Measurements from ENCODE around the gene TCFL5.

Gene TCFL5

DNA sequence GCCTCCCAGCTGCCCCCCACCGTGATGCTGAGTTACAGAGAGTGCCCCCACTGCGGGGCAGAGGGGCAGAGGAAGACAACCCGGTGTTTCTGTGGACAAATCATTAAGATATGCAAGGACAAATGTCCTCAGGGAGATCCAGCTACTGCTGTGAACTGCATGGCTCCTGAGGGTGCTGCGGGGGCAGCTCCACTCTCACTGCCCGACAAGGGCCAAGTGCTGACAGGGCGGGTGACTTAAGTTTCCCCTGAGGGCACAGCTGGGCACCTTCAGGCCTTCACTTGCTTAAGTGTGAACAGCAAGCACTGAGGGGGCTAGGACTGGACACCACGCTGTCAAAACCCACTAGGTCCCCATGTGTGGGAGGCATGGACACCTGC, 26.2 kb upstream of the TCFL5 start:
- H3K27ac ChIP-seq (ENCODE audit: insufficient read depth, low read length, poor library complexity, severe bottlenecking) = no peak overlapping the region
- H3K27me3 ChIP-seq (replicated peaks; ENCODE audit: control insufficient read depth, insufficient read depth, low read length, poor library complexity, severe bottlenecking) = no peaks in the 10 kb centered on the region
- peaks cover 7% of the 10 kb centered on the region for H3K4me1 ChIP-seq (ENCODE audit: control insufficient read depth, insufficient read depth, low read length, poor library complexity, severe bottlenecking)
- H3K4me3 ChIP-seq (ENCODE audit: insufficient read depth, low read depth, low read length, poor library complexity, severe bottlenecking) = no peak overlapping the region
- no peaks in the 10 kb centered on the region for H3K9me3 ChIP-seq (ENCODE audit: control insufficient read depth, low read length)
- peaks cover 70% of the 10 kb centered on the region for H3K36me3 ChIP-seq (ENCODE audit: control insufficient read depth, insufficient read depth, low read length)
- no peak for DNase-seq

- H3K9me3 ChIP-seq (ENCODE audit: control insufficient read depth, low read length) = no peaks in the 10 kb centered on the region
- peak in 1 of 3 donors; percentile 19 for DNase-seq
- H3K27me3 ChIP-seq (replicated peaks; ENCODE audit: control insufficient read depth, insufficient read depth, low read length, poor library complexity, severe bottlenecking) = no peaks in the 10 kb centered on the region
- H3K4me3 ChIP-seq (ENCODE audit: insufficient read depth, low read depth, low read length, poor library complexity, severe bottlenecking) = no peak overlapping the region
- H3K4me1 ChIP-seq (ENCODE audit: control insufficient read depth, insufficient read depth, low read length, poor library complexity, severe bottlenecking) = peaks cover 7% of the 10 kb centered on the region
- peaks cover 65% of the 10 kb centered on the region for H3K36me3 ChIP-seq (ENCODE audit: control insufficient read depth, insufficient read depth, low read length)
- no peak overlapping the region for H3K27ac ChIP-seq (ENCODE audit: insufficient read depth, low read length, poor library complexity, severe bottlenecking)
Measured at GRCh38 chr20:62887152-62887859, 25.7 kb upstream of the TCFL5 start.

- Histone ChIP-seq H3K27ac (ENCODE audit: insufficient read depth, low read length, poor library complexity, severe bottlenecking) (no peak overlapping the region), H3K36me3 (ENCODE audit: control insufficient read depth, insufficient read depth, low read length) (peaks cover 65% of the 10 kb centered on the region), H3K27me3 (replicated peaks; ENCODE audit: control insufficient read depth, insufficient read depth, low read length, poor library complexity, severe bottlenecking) (no peaks in the 10 kb centered on the region), H3K4me3 (ENCODE audit: insufficient read depth, low read depth, low read length, poor library complexity, severe bottlenecking) (no peak overlapping the region), H3K4me1 (ENCODE audit: control insufficient read depth, insufficient read depth, low read length, poor library complexity, severe bottlenecking) (peaks cover 7% of the 10 kb centered on the region), H3K9me3 (ENCODE audit: control insufficient read depth, low read length) (no peaks in the 10 kb centered on the region)
- DNase-seq = no peak
Measured at GRCh38 chr20:62886709-62887058, 25.1 kb upstream of the TCFL5 start.

- no peak overlapping the region for H3K4me3 ChIP-seq (ENCODE audit: insufficient read depth, low read depth, low read length, poor library complexity, severe bottlenecking)
- H3K36me3 ChIP-seq (ENCODE audit: control insufficient read depth, insufficient read depth, low read length) = peaks cover 61% of the 10 kb centered on the region
- no peak overlapping the region for H3K27ac ChIP-seq (ENCODE audit: insufficient read depth, low read length, poor library complexity, severe bottlenecking)
- no peaks in the 10 kb centered on the region for H3K27me3 ChIP-seq (replicated peaks; ENCODE audit: control insufficient read depth, insufficient read depth, low read length, poor library complexity, severe bottlenecking)
- no peak for DNase-seq
- peaks cover 5% of the 10 kb centered on the region for H3K4me1 ChIP-seq (ENCODE audit: control insufficient read depth, insufficient read depth, low read length, poor library complexity, severe bottlenecking)
- H3K9me3 ChIP-seq (ENCODE audit: control insufficient read depth, low read length) = no peaks in the 10 kb centered on the region
Measured at GRCh38 chr20:62885896-62886708, 24.5 kb upstream of the TCFL5 start.

- Histone ChIP-seq H3K9me3 (ENCODE audit: control insufficient read depth, low read length) (no peaks in the 10 kb centered on the region), H3K27me3 (replicated peaks; ENCODE audit: control insufficient read depth, insufficient read depth, low read length, poor library complexity, severe bottlenecking) (no peaks in the 10 kb centered on the region), H3K27ac (ENCODE audit: insufficient read depth, low read length, poor library complexity, severe bottlenecking) (no peak overlapping the region), H3K4me1 (ENCODE audit: control insufficient read depth, insufficient read depth, low read length, poor library complexity, severe bottlenecking) (no peaks in the 10 kb centered on the region), H3K36me3 (ENCODE audit: control insufficient read depth, insufficient read depth, low read length) (peaks cover 61% of the 10 kb centered on the region), H3K4me3 (ENCODE audit: insufficient read depth, low read depth, low read length, poor library complexity, severe bottlenecking) (no peak overlapping the region)
- no peak for DNase-seq
Measured at GRCh38 chr20:62885046-62885895, 23.6 kb upstream of the TCFL5 start.

- peaks cover 61% of the 10 kb centered on the region for H3K36me3 ChIP-seq (ENCODE audit: control insufficient read depth, insufficient read depth, low read length)
- no peaks in the 10 kb centered on the region for H3K9me3 ChIP-seq (ENCODE audit: control insufficient read depth, low read length)
Measured at GRCh38 chr20:62884556-62884955, 22.9 kb upstream of the TCFL5 start.

GRCh38 chr20:62882426-62882825, 20.8 kb upstream of the TCFL5 start:
- Histone ChIP-seq H3K4me1 (ENCODE audit: control insufficient read depth, insufficient read depth, low read length, poor library complexity, severe bottlenecking) (no peaks in the 10 kb centered on the region), H3K4me3 (ENCODE audit: insufficient read depth, low read depth, low read length, poor library complexity, severe bottlenecking) (no peak overlapping the region), H3K9me3 (ENCODE audit: control insufficient read depth, low read length) (no peaks in the 10 kb centered on the region), H3K27me3 (replicated peaks; ENCODE audit: control insufficient read depth, insufficient read depth, low read length, poor library complexity, severe bottlenecking) (no peaks in the 10 kb centered on the region), H3K27ac (ENCODE audit: insufficient read depth, low read length, poor library complexity, severe bottlenecking) (no peak overlapping the region), H3K36me3 (ENCODE audit: control insufficient read depth, insufficient read depth, low read length) (peaks cover 41% of the 10 kb centered on the region)
- DNase-seq = no peak

More at GRCh38 chr20:62884556-62884955, 22.9 kb upstream of the TCFL5 start:
- no peak overlapping the region for H3K4me3 ChIP-seq (ENCODE audit: insufficient read depth, low read depth, low read length, poor library complexity, severe bottlenecking)
- no peak for DNase-seq
- no peak overlapping the region for H3K27ac ChIP-seq (ENCODE audit: insufficient read depth, low read length, poor library complexity, severe bottlenecking)
- no peaks in the 10 kb centered on the region for H3K4me1 ChIP-seq (ENCODE audit: control insufficient read depth, insufficient read depth, low read length, poor library complexity, severe bottlenecking)
- H3K27me3 ChIP-seq (replicated peaks; ENCODE audit: control insufficient read depth, insufficient read depth, low read length, poor library complexity, severe bottlenecking) = no peaks in the 10 kb centered on the region

DNA sequence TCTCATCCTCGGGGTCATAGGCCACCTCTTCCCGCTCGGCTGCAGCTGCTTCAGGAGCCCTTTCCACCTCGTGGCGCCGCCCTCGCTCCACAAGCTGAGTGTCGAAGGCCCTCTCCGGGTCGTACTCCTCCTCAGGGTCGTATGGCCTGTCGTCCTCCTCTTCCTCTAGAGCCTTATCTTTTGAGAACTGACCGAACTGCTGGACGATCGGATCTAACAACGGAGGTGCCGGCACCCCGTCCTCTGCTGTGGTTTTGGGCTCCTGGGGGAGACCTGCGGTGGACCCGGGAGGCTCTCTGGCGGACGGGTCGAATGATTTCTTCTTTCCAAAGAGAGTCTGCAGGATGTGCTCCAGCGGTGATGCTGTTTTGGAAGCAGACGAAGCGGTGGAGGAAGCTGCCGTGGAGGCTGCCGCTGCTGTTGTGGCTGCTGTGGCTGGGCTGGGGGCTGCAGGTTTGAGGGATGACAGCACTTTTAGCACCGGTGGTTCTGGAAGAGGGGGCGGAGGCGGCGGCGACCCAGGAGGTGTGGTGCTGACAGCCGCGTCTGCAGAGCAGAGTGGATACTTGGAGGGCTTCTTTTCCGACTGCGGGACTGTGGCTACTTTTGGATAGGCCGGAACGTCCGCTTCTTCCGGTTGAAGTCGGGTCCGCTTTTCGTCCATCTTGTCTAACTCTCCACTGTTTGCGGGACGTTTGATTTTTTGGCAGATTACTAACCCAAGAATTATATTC, 20.2 kb upstream of the TCFL5 start:
- Histone ChIP-seq H3K9me3 (ENCODE audit: control insufficient read depth, low read length) (no peaks in the 10 kb centered on the region), H3K36me3 (ENCODE audit: control insufficient read depth, insufficient read depth, low read length) (peaks cover 35% of the 10 kb centered on the region), H3K27me3 (replicated peaks; ENCODE audit: control insufficient read depth, insufficient read depth, low read length, poor library complexity, severe bottlenecking) (no peaks in the 10 kb centered on the region), H3K4me3 (ENCODE audit: insufficient read depth, low read depth, low read length, poor library complexity, severe bottlenecking) (no peak overlapping the region), H3K4me1 (ENCODE audit: control insufficient read depth, insufficient read depth, low read length, poor library complexity, severe bottlenecking) (no peaks in the 10 kb centered on the region), H3K27ac (ENCODE audit: insufficient read depth, low read length, poor library complexity, severe bottlenecking) (no peak overlapping the region)
- DNase-seq = no peak

GRCh38 chr20:62880935-62881661, 19.5 kb upstream of the TCFL5 start:
- Histone ChIP-seq H3K36me3 (ENCODE audit: control insufficient read depth, insufficient read depth, low read length) (peaks cover 29% of the 10 kb centered on the region), H3K27ac (ENCODE audit: insufficient read depth, low read length, poor library complexity, severe bottlenecking) (no peak overlapping the region), H3K4me1 (ENCODE audit: control insufficient read depth, insufficient read depth, low read length, poor library complexity, severe bottlenecking) (no peaks in the 10 kb centered on the region), H3K9me3 (ENCODE audit: control insufficient read depth, low read length) (no peaks in the 10 kb centered on the region), H3K27me3 (replicated peaks; ENCODE audit: control insufficient read depth, insufficient read depth, low read length, poor library complexity, severe bottlenecking) (no peaks in the 10 kb centered on the region), H3K4me3 (ENCODE audit: insufficient read depth, low read depth, low read length, poor library complexity, severe bottlenecking) (no peak overlapping the region)
- no peak for DNase-seq

Measured in effector memory CD4-positive, alpha-beta T cell (primary cell).